Activated naive CD4-positive, alpha-beta T cell treated with Interleukin-2 at 50 U/mL for 16 hours (primary cell): ENCODE results near the gene LRRC56.

ENCODE experiments used
- DNase-seq: peaks from one replicate; pipeline ENCODE4 v3.0.0-alpha.2; 2020

The LRRC56 gene

GRCh38 chr11:526192-526591, 11.1 kb upstream of the LRRC56 start:
- DNase-seq, result no peak

DNA sequence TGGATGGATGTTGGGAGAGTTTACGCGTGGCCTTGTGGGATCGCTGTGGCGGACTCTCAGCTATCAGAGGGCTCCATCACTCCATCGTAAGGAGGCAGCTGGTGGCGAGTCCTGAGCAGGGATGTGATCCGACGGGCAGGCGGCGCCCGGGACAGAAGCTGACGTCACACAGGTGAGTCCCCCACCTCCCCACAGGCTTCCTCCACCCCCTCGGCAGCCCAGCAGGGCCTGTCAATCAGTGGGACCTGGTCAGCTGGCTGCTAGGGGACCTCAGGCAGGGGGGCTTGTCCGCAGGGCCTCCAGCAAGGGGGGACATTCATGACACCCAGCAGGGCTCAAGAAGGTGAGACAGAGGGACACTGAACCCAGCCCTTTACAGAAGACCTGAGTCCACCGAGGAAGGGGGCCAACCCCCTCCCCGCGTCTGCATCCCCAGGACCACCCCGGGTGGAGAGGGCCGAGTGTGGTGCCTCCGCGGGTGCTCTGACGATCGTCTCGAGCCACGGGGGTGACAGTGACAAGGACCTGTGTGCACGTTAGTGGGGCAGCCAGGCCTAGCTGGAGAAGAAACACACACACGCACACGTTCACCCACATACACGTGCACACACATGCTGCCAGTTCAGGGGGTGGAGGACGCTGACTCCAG, 9.0 kb upstream of the LRRC56 start:
- DNase-seq, result no peak

- no peak for DNase-seq
Measured at GRCh38 chr11:528815-529727, 8.3 kb upstream of the LRRC56 start.

DNA sequence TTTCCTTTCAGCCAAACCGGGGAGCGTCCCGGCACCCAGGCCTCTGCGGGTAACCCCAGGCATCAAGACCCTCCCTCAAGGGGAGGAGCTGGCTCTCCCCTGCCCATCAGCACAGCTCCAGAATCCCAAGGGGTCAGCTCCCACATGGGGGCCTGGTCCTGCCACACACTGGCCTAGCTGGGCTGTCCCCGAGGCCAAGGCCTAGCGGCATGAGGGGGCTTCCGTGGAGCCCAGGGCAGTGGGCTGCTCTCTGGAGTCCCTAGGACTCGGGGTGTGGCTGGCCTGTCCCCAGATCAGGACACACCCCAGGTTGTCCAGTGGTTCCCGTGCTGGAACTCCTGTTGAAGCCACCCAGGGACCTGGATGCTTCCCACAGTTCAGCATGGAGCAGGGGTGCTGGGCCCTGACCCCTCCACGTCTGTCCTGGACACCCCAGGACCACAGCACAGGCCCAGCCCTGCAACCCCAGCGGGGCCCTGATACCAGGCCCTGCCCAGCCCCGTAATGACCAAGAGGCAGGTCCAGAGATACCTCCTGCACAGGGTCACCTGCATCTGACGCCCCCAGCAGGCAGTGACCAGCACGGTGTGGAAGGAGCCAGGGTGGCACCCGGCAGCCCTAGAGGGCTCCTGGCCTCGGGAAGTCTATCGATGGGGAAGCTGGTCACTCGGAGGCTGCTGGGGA, 7.5 kb upstream of the LRRC56 start:
- DNase-seq, result no peak

DNA sequence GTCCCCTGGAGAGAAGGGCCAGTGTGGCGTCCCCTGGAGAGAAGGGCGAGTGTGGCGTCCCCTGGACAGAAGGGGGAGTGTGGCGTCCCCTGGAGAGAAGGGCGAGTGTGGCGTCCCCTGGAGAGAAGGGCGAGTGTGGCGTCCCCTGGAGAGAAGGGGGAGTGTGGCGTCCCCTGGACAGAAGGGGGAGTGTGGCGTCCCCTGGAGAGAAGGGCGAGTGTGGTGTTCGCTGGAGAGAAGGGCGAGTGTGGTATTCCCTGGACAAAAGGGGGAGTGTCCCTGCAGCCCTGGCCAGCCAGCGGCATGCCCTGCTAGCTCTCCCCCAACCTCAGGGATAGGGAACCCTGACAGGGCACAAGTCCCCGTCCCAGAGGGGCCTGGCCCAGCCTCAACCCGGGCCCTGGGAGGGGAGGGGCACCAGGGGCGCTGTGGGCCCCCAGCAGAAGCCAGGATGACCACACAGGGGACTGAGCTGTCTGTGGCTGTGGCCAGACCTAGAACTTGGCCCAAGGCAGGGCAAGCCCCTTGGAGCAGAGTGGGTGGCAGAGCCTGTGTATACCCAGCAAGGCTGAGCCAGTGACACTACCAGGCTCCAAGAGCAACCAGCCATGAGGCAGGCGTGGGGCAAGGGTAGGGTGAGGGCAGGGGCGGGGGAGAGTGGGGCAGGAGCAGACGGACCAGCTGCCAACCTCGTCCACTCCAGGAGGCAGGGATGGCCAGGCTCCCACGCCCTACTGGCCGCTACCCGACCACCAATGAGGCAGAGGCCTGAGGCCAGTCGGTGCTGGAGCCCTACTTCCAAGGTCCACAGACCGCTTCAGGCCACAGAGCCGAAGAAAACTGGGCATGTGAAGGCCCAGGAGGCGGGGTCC, 6.1 kb upstream of the LRRC56 start:
- DNase-seq, result no peak

DNA sequence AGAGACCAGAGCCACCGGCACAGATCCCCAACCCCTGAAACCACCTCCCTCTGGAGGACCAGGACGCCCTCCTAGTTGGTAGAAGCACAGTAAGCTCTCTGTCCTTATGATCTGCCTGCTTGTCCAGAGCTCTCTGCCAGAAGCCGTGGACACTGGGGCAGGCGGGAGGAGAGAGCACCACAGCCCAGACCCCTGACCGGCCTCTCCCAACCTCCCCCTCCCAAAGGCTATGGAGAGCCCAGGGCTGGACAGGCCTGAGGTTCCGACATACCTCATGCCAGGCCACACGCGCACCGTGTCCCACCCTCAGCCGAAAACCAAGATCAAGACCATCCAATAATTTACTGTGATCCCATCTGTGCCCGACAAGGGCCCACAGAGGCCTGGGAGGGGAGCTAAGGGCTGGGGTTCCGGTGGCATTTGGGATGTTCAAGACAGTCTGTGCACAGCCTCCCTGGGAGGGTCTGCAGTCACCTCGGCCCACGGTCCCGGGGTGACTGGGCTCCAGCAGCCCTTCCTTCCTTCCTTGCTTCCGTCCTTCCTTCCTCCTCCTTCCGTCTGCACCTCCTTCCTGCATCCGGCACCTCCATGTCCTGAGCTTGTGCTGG, 5.3 kb upstream of the LRRC56 start:
- DNase-seq, result no peak

DNA sequence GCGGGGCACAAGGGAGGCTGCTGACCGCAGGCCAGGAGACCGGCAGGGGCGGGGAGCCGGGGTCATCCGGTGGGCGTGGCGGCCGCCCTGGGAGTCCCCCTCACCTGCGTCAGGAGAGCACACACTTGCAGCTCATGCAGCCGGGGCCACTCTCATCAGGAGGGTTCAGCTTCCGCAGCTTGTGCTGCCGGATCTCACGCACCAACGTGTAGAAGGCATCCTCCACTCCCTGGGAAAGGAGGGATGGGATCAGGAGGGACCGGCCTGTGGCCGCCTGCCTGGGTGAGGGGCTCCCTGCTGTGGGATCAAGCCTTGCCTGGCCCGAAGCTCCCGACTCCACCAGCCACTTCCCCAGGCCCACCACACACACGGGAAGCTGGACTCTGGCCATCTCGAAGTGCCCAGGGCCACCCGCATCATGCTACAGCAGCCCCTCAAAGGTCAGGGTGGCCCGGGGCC, 4.8 kb upstream of the LRRC56 start:
- no peak for DNase-seq

DNA sequence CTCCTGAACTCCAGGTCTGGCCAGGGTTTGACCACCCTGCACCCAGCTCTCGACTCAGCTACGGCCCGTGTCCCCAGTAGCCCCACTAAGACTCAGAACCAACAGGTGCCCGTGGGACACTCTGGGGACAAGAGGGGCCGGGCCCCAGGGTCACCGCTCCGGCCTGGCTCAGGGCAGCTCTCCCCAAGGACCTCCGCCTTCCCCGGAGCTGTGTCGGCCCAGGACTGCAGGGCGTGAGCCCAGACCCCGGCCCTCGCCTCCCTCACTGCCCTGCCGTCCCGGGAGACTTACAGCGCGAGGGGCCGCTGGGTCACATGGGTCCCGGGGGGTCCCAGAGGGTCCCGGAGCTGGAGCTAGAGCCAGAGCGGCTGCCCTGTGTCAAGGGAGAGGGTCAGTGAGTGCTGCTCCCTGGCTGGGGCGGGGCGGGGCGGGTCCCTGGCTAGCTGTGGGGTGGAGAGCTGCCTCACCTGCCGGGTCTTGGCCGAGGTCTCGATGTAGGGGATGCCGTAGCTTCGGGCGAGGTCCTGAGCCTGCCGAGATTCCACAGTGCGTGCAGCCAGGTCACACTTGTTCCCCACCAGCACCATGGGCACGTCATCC, 4.2 kb upstream of the LRRC56 start:
- DNase-seq, result no peak

GRCh38 chr11:533586-534395, 3.5 kb upstream of the LRRC56 start:
- DNase-seq, result no peak

- DNase-seq, result peak; percentile 34
Measured at GRCh38 chr11:534396-535209, 2.7 kb upstream of the LRRC56 start.

DNA sequence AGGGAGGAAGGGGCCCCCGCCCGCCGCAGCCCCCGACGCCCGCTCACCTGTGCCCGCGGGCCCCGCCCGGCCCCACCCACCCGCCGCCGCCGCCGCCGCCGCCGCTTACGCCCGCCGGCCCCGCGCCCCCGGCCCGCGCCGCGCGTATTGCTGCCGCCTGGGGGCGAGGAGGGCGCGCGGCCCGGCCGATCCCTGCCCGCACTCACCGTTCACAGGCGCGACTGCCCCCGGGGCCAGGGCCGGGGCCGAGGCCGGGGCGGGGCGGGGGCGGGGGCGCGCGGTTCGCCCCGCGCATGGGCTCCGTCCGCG, 2.2 kb upstream of the LRRC56 start:
- DNase-seq, result no peak

GRCh38 chr11:535519-536454, 1.5 kb upstream of the LRRC56 start, which contains the start of gene HRAS:
HRAS (minus strand) TSS chr11:535576.
- peak; percentile 96 for DNase-seq

GRCh38 chr11:537622-538430, 499 bp downstream of the LRRC56 start:
- no peak for DNase-seq

DNA sequence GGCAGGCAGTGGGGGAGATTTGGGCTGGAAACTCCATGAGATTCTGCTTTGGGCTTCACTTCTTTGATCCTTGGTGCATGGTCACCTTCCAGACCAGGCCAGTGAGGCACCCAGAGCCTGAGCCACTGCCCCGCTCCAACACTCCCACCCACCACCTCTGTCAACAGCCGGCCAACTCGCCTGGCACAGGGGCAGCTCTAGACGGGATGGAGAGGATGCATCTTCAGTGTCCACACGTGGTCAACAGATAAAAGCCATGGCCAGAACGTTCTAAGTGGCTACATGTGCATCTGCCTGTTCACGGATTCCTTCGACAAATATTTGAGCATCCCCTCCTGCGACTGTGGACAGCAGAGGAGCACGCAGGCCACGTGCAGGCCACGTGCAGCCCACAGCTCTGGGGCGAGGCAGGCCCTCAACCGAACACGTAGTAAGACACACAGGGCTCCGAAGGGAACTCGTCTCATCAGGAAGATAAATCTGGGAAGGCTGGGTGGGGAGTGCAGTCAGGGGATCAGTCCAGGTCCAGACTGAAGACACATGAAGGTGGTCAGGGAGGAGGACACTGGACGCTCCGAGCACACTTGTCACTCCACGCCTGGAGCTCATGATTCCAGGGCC, 1.2 kb downstream of the LRRC56 start:
- no peak for DNase-seq

GRCh38 chr11:539971-540481, 2.7 kb downstream of the LRRC56 start:
- DNase-seq, result no peak

GRCh38 chr11:540583-541432, 3.5 kb downstream of the LRRC56 start:
- no peak for DNase-seq
